B cell (primary cell): ENCODE measurements around the gene CMTM5. TPM values are rescaled to one million over a fixed set of nuclear protein-coding genes. Genes with fewer than 3 reads are reported as not detected.

ENCODE experiments used
- ATAC-seq: fragments of 200-7000 bp; cut with Tn5 transposase; one replicate; pipeline ENCODE4 v1.10.0; 2021; ENCODE audit warnings: low read depth, mild to moderate bottlenecking, moderate number of reproducible peaks, moderate library complexity
- CTCF ChIA-PET: fragments of 350-600 bp; sonication (Branson Sonifier 250); formaldehyde crosslinking; loops from one replicate; lab custom pipeline; 2021; ENCODE audit warnings: antibody characterized with exemption, inconsistent platforms; lab: Charles Lee
- POLR2A ChIA-PET: fragments of 350-600 bp; sonication (Branson Sonifier 250); formaldehyde crosslinking; loops from one replicate; lab custom pipeline; 2021; ENCODE audit warnings: antibody characterized with exemption; lab: Charles Lee
- DNase-seq: peaks from one replicate; pipeline ENCODE4 v3.0.0; 2013
- H2AFZ ChIP-seq: 2 replicates; pipeline ENCODE4 v1.6.1; 2012; ENCODE audit warnings: mild to moderate bottlenecking, low read depth, low read length; ENCODE audit not compliant: insufficient read depth, poor library complexity, severe bottlenecking
- H3K27ac ChIP-seq, 2 donors: 1 replicate in 1 of 2; 2 replicates in 1 of 2; pipeline ENCODE4 v1.5.1; 2012 to 2013; ENCODE audit warnings: low read length in 2 of 2, mild to moderate bottlenecking in 2 of 2, moderate library complexity in 1 of 2
- H3K27me3 ChIP-seq, 4 experiments: fragments of 200-600 bp in 1 of 4; sonication (generic) in 1 of 4; replicated peaks in 1 of 4; 1 replicate in 2 of 4; 2 replicates in 2 of 4; pipeline versions ENCODE4 v1.6.1 to v1.7.0; 2013 to 2016; ENCODE audit warnings: low read length in 3 of 4, mild to moderate bottlenecking in 2 of 4, mixed read lengths in 1 of 4, moderate library complexity in 1 of 4; ENCODE audit not compliant: insufficient read depth in 4 of 4, control insufficient read depth in 3 of 4; ENCODE audit errors: control extremely low read depth in 1 of 4
- H3K36me3 ChIP-seq, 2 experiments: replicated peaks in 1 of 2; 1 replicate in 1 of 2; 2 replicates in 1 of 2; pipeline versions ENCODE4 v1.6.1 to v1.7.1; 2013; ENCODE audit warnings: low read length in 1 of 2; ENCODE audit not compliant: insufficient read depth in 2 of 2, control insufficient read depth in 1 of 2; ENCODE audit errors: control extremely low read depth in 1 of 2, extremely low read depth in 1 of 2
- H3K4me1 ChIP-seq, 2 donors: fragments of 200-600 bp in 1 of 2; sonication (generic) in 1 of 2; 1 replicate in 1 of 2; 2 replicates in 1 of 2; pipeline versions ENCODE4 v1.5.1 to v1.6.1; 2013 to 2017; ENCODE audit warnings: low read length in 2 of 2; ENCODE audit not compliant: control insufficient read depth in 2 of 2, insufficient read depth in 2 of 2
- H3K4me2 ChIP-seq: replicated peaks from 2 replicates; pipeline ENCODE3; 2012; ENCODE audit warnings: mild to moderate bottlenecking, low read depth, low read length; ENCODE audit not compliant: poor library complexity, severe bottlenecking
- H3K4me3 ChIP-seq, 5 experiments: fragments of 200-600 bp in 1 of 5; sonication (generic) in 1 of 5; 1 replicate in 3 of 5; 2 replicates in 2 of 5; pipeline versions ENCODE4 v1.5.1 to v1.7.0; 2011 to 2016; ENCODE audit warnings: low read length in 4 of 5, mild to moderate bottlenecking in 4 of 5, low read depth in 2 of 5, control low read depth in 1 of 5, moderate library complexity in 1 of 5; ENCODE audit not compliant: insufficient read depth in 1 of 5; ENCODE audit errors: control extremely low read depth in 1 of 5, extremely low read depth in 1 of 5
- H3K79me2 ChIP-seq: fragments of 200-600 bp; sonication (generic); one replicate; pipeline ENCODE4 v1.6.0; 2016; ENCODE audit warnings: low read length; ENCODE audit not compliant: control insufficient read depth, insufficient read depth
- H3K9ac ChIP-seq: fragments of 200-600 bp; sonication (generic); 2 replicates; pipeline ENCODE4 v1.6.1; 2017; ENCODE audit warnings: mild to moderate bottlenecking, low read length, moderate library complexity
- H3K9me3 ChIP-seq, 3 donors: one replicate each; pipeline versions ENCODE4 v1.6.1 to v1.7.1; 2013; ENCODE audit warnings: low read length in 2 of 3; ENCODE audit not compliant: control insufficient read depth in 2 of 3, insufficient read depth in 1 of 3; ENCODE audit errors: control extremely low read depth in 1 of 3
- H4K20me1 ChIP-seq: 2 replicates; pipeline ENCODE4 v1.6.0; 2012; ENCODE audit warnings: mild to moderate bottlenecking, low read length; ENCODE audit not compliant: insufficient read depth, control insufficient read depth, poor library complexity, severe bottlenecking
- H3K27ac Mint-ChIP-seq: one replicate; pipeline ENCODE4 v1.8.0; 2021; ENCODE audit warnings: mixed read lengths
- H3K27me3 Mint-ChIP-seq: one replicate; pipeline ENCODE4 v1.8.0; 2021; ENCODE audit warnings: mixed read lengths
- H3K4me1 Mint-ChIP-seq: one replicate; pipeline ENCODE4 v1.8.0; 2021; ENCODE audit warnings: mixed read lengths
- H3K4me3 Mint-ChIP-seq: one replicate; pipeline ENCODE4 v1.8.0; 2021; ENCODE audit warnings: mixed read lengths
- H3K9me3 Mint-ChIP-seq: one replicate; pipeline ENCODE4 v1.8.0; 2022; ENCODE audit warnings: mixed read lengths; ENCODE audit not compliant: insufficient read depth
- CTCF ChIP-seq: fragments of 200-600 bp; IDR thresholded peaks from one replicate; pipeline ENCODE4 v1.8.0; 2022; ENCODE audit warnings: antibody characterized with exemption, mild to moderate bottlenecking
- EZH2 ChIP-seq: IDR thresholded peaks from 2 replicates; pipeline ENCODE4 v1.6.1; 2012; ENCODE audit warnings: borderline replicate concordance, low read depth, mild to moderate bottlenecking, moderate library complexity, low read length; ENCODE audit not compliant: insufficient read depth, poor library complexity, severe bottlenecking
- WGBS: methylation state at CpG from one replicate; pipeline ENCODE4 v1.1.5; 2013; ENCODE audit warnings: missing lambda C conversion rate; ENCODE audit not compliant: insufficient coverage; 5-methylcytosine and 5-hydroxymethylcytosine counted together
- intact Hi-C: fragments of 100-400 bp; cut with micrococcal nuclease; formaldehyde crosslinking; loops from one replicate; pipeline ENCODE4 v1.10.0; 2022
- polyA plus RNA-seq: library from polyadenylated mRNA; depleted of rRNA; stranded (reverse); fragments of >200 nt; gene quantifications from 2 replicates; pipeline ENCODE4 v1.2.3, GENCODE V29; 2012
- total RNA-seq, 2 donors: library from RNA; stranded (reverse); fragments of 120-200 nt in 1 of 2; gene quantifications; 1 replicate in 1 of 2; 2 replicates in 1 of 2; pipeline versions ENCODE4 v1.2.3 to v1.2.4, GENCODE V29; 2013 to 2022

CMTM5 gene
- total and polyA plus RNA-seq, 2 donors (not counting 1 experiment from before 2014, with no cell fraction given): 0.18 TPM; not detected in 1

- peaks cover 7% of the 10 kb centered on the region for H3K4me1 Mint-ChIP-seq
- H3K4me2 ChIP-seq: no peak overlapping the region
- no peak overlapping the region for H3K4me3 Mint-ChIP-seq
- CTCF ChIA-PET: interaction anchor here (1.3 to 4.0 kb wide), 5 partner anchors 9 to 52 kb away, joined by 3 to 24 read pairs (median 13); partner anchors contain the start of gene PPP1R3E
- peaks cover 7 to 26% of the 10 kb centered on the region in 2 experiments for H3K36me3 ChIP-seq
- H2AFZ ChIP-seq: no peak overlapping the region
- WGBS: 67% methylated on average over 2 of the region's 4 CpGs
- no peak overlapping the region for H3K4me3 ChIP-seq
- ATAC-seq (peak; percentile 80), DNase-seq (peak; percentile 77)
- H3K9me3 Mint-ChIP-seq: no peaks in the 10 kb centered on the region
- H3K27me3 ChIP-seq: peaks cover 0 to 2% (median 0%) of the 10 kb centered on the region in 4 experiments
- H3K4me1 ChIP-seq: peaks cover 1% of the 10 kb centered on the region in 2 donors
- H3K27ac ChIP-seq: no peak overlapping the region
- H3K27me3 Mint-ChIP-seq: peaks cover 3% of the 10 kb centered on the region
- H3K79me2 ChIP-seq: peaks cover 2% of the 10 kb centered on the region
- POLR2A ChIA-PET: no interaction called here
- intact Hi-C loops: loop anchor here (1.0 to 2.0 kb wide), 2 partner anchors 63 to 207 kb away; no protein-coding TSS in a partner anchor
- peaks cover 7% of the 10 kb centered on the region for H4K20me1 ChIP-seq
- H3K9me3 ChIP-seq: no peaks in the 10 kb centered on the region
- peak overlapping the region; percentile 2 for H3K27ac Mint-ChIP-seq
- no peak for TF ChIP-seq EZH2
- TF ChIP-seq CTCF: peak; percentile 95
- no peak overlapping the region for H3K9ac ChIP-seq
These were observed 48.7 kb upstream of the CMTM5 start for GRCh38 chr14:23327947-23328744.

GRCh38 chr14:23335623-23336022 is 41.2 kb upstream of the CMTM5 start:
- H3K4me3 Mint-ChIP-seq: no peak overlapping the region
- Histone ChIP-seq H3K79me2 (no peaks in the 10 kb centered on the region), H3K4me3 (no peak overlapping the region), H3K36me3 (no peaks in the 10 kb centered on the region), H3K4me2 (no peak overlapping the region), H3K27ac (no peak overlapping the region), H3K27me3 (peaks cover 0 to 7% (median 4%) of the 10 kb centered on the region in 4 experiments), H3K4me1 (no peaks in the 10 kb centered on the region), H3K9me3 (peaks cover 0 to 2% (median 1%) of the 10 kb centered on the region in 3 donors), H3K9ac (no peak overlapping the region), H2AFZ (no peak overlapping the region), H4K20me1 (no peaks in the 10 kb centered on the region)
- peaks cover 39% of the 10 kb centered on the region for H3K27me3 Mint-ChIP-seq
- intact Hi-C loops: no loop called here
- no peaks in the 10 kb centered on the region for H3K4me1 Mint-ChIP-seq
- DNase-seq: no peak
- TF ChIP-seq EZH2: no peak
- ChIA-PET CTCF (interaction anchor here (1.0 kb wide), 2 partner anchors 9 to 44 kb away, joined by 3 to 5 read pairs; no protein-coding TSS in a partner anchor), POLR2A (no interaction called here)
- H3K9me3 Mint-ChIP-seq: no peaks in the 10 kb centered on the region
- no CpG with 5 or more reads among the region's 5 CpGs for WGBS
- no peak for ATAC-seq
- no peak overlapping the region for H3K27ac Mint-ChIP-seq
